Prostate gland (tissue), 2 donors: ENCODE data around the gene VPS16. TPM values are rescaled to one million over a fixed set of nuclear protein-coding genes. Genes with fewer than 3 reads are reported as not detected.

Experiments
- DNase-seq: peaks from one replicate; pipeline ENCODE4 v3.0.0-alpha.2; 2019; ENCODE audit warnings: low spot score
- H3K27ac ChIP-seq, 2 donors: fragments of 200-600 bp; sonication (generic); 2 replicates each; pipeline ENCODE4 v1.5.1; 2017 to 2019
- H3K27me3 ChIP-seq: fragments of 200-600 bp; sonication (generic); replicated peaks from 2 replicates; pipeline ENCODE4 v1.5.1; 2019; ENCODE audit not compliant: insufficient read depth
- H3K36me3 ChIP-seq, 2 donors: fragments of 200-600 bp; sonication (generic); 1 replicate in 1 of 2; 2 replicates in 1 of 2; pipeline versions ENCODE4 v1.5.1 to v1.8.1; 2017 to 2019
- H3K4me1 ChIP-seq: fragments of 200-600 bp; sonication (generic); replicated peaks from 2 replicates; pipeline ENCODE4 v1.5.1; 2019
- H3K4me3 ChIP-seq, 2 donors: fragments of 200-600 bp; sonication (generic); 2 replicates each; pipeline ENCODE4 v1.5.1; 2017 to 2019
- H3K9me3 ChIP-seq: fragments of 200-600 bp; sonication (generic); 2 replicates; pipeline ENCODE4 v1.5.1; 2017
- CTCF ChIP-seq, 4 experiments: fragments of 200-600 bp in 2 of 4; fragments of 450-650 bp in 2 of 4; sonication (generic) in 2 of 4; IDR thresholded peaks; 1 replicate in 3 of 4; 2 replicates in 1 of 4; pipeline ENCODE4 v1.5.1; 2016 to 2019; ENCODE audit warnings: antibody characterized with exemption in 4 of 4, mild to moderate bottlenecking in 2 of 4, moderate library complexity in 2 of 4
- POLR2A ChIP-seq: fragments of 450-650 bp; IDR thresholded peaks from one replicate; pipeline ENCODE4 v1.6.1; 2016; ENCODE audit warnings: antibody characterized with exemption, mild to moderate bottlenecking
- POLR2AphosphoS5 ChIP-seq: sonication (generic); formaldehyde crosslinking; IDR thresholded peaks from one replicate; pipeline ENCODE4 v1.6.1; 2017; ENCODE audit warnings: antibody characterized with exemption
- WGBS: methylation state at CpG from one replicate; pipeline ENCODE4 v1.1.5; 2018; 5-methylcytosine and 5-hydroxymethylcytosine counted together
- intact Hi-C: fragments of 100-400 bp; cut with DNase I; formaldehyde crosslinking; loops from one replicate; pipeline ENCODE4 v1.14.2; 2022
- total RNA-seq, 2 donors: library from RNA; depleted of rRNA; stranded (reverse); fragments of >200 nt; gene quantifications; one replicate each; pipeline ENCODE4 v1.1.0, GENCODE V29; 2016

Gene VPS16
- total RNA-seq, 2 donors from 2014 or later: 27.5 to 37.3 TPM

- 93% methylated on average over 6 of the region's 6 CpGs for WGBS
- H3K9me3 ChIP-seq: no peaks in the 10 kb centered on the region
- TF ChIP-seq POLR2A (no peak), CTCF (IDR thresholded peaks at IDR 0.05) (no peak)
- H3K27me3 ChIP-seq: no peaks in the 10 kb centered on the region
- H3K36me3 ChIP-seq: no peaks in the 10 kb centered on the region
- no peak overlapping the region for H3K27ac ChIP-seq
- H3K4me3 ChIP-seq: no peak overlapping the region
- no peak for DNase-seq
- peaks cover 3% of the 10 kb centered on the region for H3K4me1 ChIP-seq
- intact Hi-C loops: no loop called here
Measured at GRCh38 chr20:2837221-2837960, 3.2 kb upstream of the VPS16 start.

GRCh38 chr20:2838170-2838797, 2.3 kb upstream of the VPS16 start:
- no peak for TF ChIP-seq POLR2A
- TF ChIP-seq CTCF (IDR thresholded peaks at IDR 0.05): no peak
- TF ChIP-seq POLR2AphosphoS5: no peak
- peaks cover 3% of the 10 kb centered on the region for H3K4me1 ChIP-seq
- no peak overlapping the region for H3K4me3 ChIP-seq
- WGBS: 97% methylated on average over 19 of the region's 19 CpGs
- no peaks in the 10 kb centered on the region for H3K27me3 ChIP-seq
- intact Hi-C loops: no loop called here
- H3K36me3 ChIP-seq: no peaks in the 10 kb centered on the region
- no peak for DNase-seq
- H3K27ac ChIP-seq: no peak overlapping the region
- no peaks in the 10 kb centered on the region for H3K9me3 ChIP-seq

DNA sequence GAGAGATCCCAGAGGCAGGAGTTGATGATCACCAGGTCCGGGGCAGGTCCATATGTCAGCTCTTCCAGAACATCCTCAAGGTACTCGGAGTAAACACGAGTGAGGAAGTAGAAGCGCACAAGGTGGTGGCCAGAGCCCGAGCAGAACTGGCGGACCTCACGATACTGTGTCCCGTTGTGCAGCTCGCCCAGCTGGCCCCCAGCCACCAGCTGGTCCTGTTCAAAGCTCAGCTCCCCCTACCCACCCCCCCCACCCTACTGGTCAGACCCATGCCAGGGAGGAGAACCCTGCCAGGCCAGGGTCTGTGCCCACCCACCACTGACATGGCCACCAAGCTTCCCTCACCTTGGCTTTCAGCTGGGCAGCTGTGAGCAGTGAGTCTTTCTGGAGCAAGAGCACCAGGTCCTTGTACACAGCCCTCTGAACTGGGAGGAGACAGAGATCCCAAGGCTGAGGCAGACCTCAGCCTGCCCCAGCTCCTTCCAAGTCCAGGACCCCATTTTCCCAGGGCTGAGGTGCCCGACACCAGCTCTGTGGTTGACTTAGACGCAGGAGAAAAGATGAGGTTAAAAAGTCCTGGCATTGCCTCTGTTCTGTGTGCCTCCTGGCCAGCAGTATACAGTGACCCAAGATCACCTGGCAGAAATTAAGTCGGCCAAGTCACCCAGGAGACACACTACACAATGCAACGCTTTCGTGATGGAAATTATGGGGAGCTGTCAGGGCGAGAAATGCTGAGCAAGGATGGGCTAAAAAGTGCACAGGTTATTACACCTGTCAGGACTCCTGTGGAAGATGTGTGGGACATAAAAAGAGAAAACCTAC, 1.5 kb upstream of the VPS16 start:
- Histone ChIP-seq H3K36me3 (no peaks in the 10 kb centered on the region), H3K27ac (no peak overlapping the region), H3K9me3 (no peaks in the 10 kb centered on the region), H3K27me3 (no peaks in the 10 kb centered on the region), H3K4me1 (peaks cover 3% of the 10 kb centered on the region), H3K4me3 (no peak overlapping the region)
- no peak for TF ChIP-seq POLR2AphosphoS5
- TF ChIP-seq POLR2A: no peak
- no peak for TF ChIP-seq CTCF (IDR thresholded peaks at IDR 0.05)
- DNase-seq: no peak
- WGBS: 93% methylated on average over 15 of the region's 15 CpGs
- intact Hi-C loops: no loop called here

GRCh38 chr20:2839732-2840137, 810 bp upstream of the VPS16 start:
- no peaks in the 10 kb centered on the region for H3K27me3 ChIP-seq
- H3K9me3 ChIP-seq: no peaks in the 10 kb centered on the region
- no peak for DNase-seq
- intact Hi-C loops: loop anchor here (10.0 kb wide), 1 partner anchor 145 kb away; the partner anchor contains the start of gene EBF4
- peak overlapping the region; percentile 70 to 98 for H3K4me3 ChIP-seq
- WGBS: 79% methylated on average over 13 of the region's 21 CpGs
- no peak for TF ChIP-seq CTCF (IDR thresholded peaks at IDR 0.05)
- TF ChIP-seq POLR2A: no peak
- TF ChIP-seq POLR2AphosphoS5: no peak
- H3K36me3 ChIP-seq: no peaks in the 10 kb centered on the region
- peak overlapping the region in 1 of 2 donors; percentile 80 for H3K27ac ChIP-seq
- peaks cover 3% of the 10 kb centered on the region for H3K4me1 ChIP-seq
